NCI-H748 treated with DMSO at 0.1 percent for 48 hours (cell line): ENCODE measurements around the gene DCUN1D2.
"Not testable (repeated sequence)": the region's sequence is repeated elsewhere in the genome, so short reads cannot be mapped to it uniquely, and the experiment has no call there.

Experiments
- DNase-seq: peaks from one replicate; lab custom pipeline; 2025; lab: John Stamatoyannopoulos, UW

DCUN1D2 gene

GRCh38 chr13:113445791-113446487 lies 44.6 kb downstream of the DCUN1D2 start:
- DNase-seq: no peak

GRCh38 chr13:113443991-113444390 lies 46.5 kb downstream of the DCUN1D2 start:
- no peak for DNase-seq

GRCh38 chr13:113442985-113443362 lies 47.5 kb downstream of the DCUN1D2 start:
- DNase-seq: no peak

GRCh38 chr13:113442354-113442984 lies 48.0 kb downstream of the DCUN1D2 start:
- no peak for DNase-seq

- no peak for DNase-seq
These were observed 48.9 kb downstream of the DCUN1D2 start for GRCh38 chr13:113441661-113442060.

- no peak for DNase-seq
These were observed 53.0 kb downstream of the DCUN1D2 start for GRCh38 chr13:113437408-113438010.

- DNase-seq: not testable (repeated sequence)
These were observed 53.6 kb downstream of the DCUN1D2 start for GRCh38 chr13:113436866-113437265.

- not testable (repeated sequence) for DNase-seq
These were observed 54.6 kb downstream of the DCUN1D2 start for GRCh38 chr13:113435907-113436306.

- no peak for DNase-seq
These were observed 57.1 kb downstream of the DCUN1D2 start for GRCh38 chr13:113433391-113433916.

- DNase-seq: no peak
These were observed 57.8 kb downstream of the DCUN1D2 start for GRCh38 chr13:113432506-113433270.

- no peak for DNase-seq
These were observed 59.3 kb downstream of the DCUN1D2 start for GRCh38 chr13:113431171-113431570.

- DNase-seq: no peak
These were observed 60.0 kb downstream of the DCUN1D2 start for GRCh38 chr13:113430378-113431110.

GRCh38 chr13:113429608-113429985 lies 60.9 kb downstream of the DCUN1D2 start:
- no peak for DNase-seq

GRCh38 chr13:113428871-113429607 lies 61.5 kb downstream of the DCUN1D2 start:
- DNase-seq: no peak

- no peak for DNase-seq
These were observed 62.0 kb downstream of the DCUN1D2 start for GRCh38 chr13:113428469-113428865.

GRCh38 chr13:113427562-113428468 lies 62.7 kb downstream of the DCUN1D2 start:
- no peak for DNase-seq

- DNase-seq: no peak
These were observed 63.9 kb downstream of the DCUN1D2 start for GRCh38 chr13:113426591-113426986.

GRCh38 chr13:113425941-113426590 lies 64.4 kb downstream of the DCUN1D2 start:
- no peak for DNase-seq

- DNase-seq: no peak
These were observed 66.9 kb downstream of the DCUN1D2 start for GRCh38 chr13:113423520-113424163.
